GF-D8 (cell line): Measurements from ENCODE around the gene GUK1.

Experiments used
- DNase-seq: peaks from one replicate; lab custom pipeline; 2025; lab: John Stamatoyannopoulos, UW

GUK1 gene

GRCh38 chr1:228150461-228151179, 10.5 kb downstream of the GUK1 start:
- DNase-seq = no peak

- DNase-seq = no peak
Observed at GRCh38 chr1:228151180-228151925, 11.3 kb downstream of the GUK1 start.

GRCh38 chr1:228152097-228152917, 12.2 kb downstream of the GUK1 start:
- DNase-seq = no peak

DNA sequence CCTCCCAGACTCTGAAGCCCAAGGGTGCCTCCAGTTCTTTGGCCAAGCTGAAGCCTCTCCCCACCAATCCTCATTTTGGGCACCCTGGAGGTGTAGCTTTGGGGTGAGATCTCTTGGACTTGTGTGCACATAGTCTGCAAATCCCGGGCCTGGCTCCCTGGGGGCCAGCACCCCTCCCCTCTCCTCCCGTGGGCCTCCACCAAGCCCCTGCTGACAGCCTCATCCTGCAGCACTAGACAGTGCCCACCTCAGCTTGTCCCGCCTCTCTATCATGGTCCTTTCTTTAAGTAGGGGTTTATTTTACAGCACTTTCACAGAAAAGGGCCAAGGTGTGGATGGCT, 12.8 kb downstream of the GUK1 start:
- DNase-seq = no peak

- no peak for DNase-seq
Observed at GRCh38 chr1:228154021-228154669, 14.1 kb downstream of the GUK1 start.

- DNase-seq = no peak
Observed at GRCh38 chr1:228154670-228155571, 14.8 kb downstream of the GUK1 start.

- DNase-seq = no peak
Observed at GRCh38 chr1:228155596-228156514, 15.8 kb downstream of the GUK1 start.

DNA sequence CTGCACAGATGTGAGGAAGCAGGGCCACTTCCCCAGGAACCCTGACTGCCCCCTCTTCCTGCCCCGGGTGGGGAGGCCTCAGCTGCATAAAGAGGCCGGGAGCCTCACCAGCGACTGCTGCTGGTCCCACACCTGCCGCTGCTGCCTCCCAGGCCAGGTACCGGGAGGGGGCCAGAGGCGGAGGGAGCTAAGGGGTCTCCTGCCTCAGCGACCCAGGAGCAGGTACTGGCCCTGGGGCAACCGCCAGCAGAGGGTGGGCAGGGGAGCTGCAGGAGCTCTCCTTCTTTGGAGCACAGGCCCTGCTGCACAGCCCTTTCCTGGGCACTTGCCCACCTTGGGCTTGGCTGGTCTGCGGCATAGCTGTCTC, 16.4 kb downstream of the GUK1 start:
- no peak for DNase-seq

- no peak for DNase-seq
Observed at GRCh38 chr1:228156941-228157728, 17.1 kb downstream of the GUK1 start.

GRCh38 chr1:228157729-228158126, 17.6 kb downstream of the GUK1 start:
- no peak for DNase-seq

DNA sequence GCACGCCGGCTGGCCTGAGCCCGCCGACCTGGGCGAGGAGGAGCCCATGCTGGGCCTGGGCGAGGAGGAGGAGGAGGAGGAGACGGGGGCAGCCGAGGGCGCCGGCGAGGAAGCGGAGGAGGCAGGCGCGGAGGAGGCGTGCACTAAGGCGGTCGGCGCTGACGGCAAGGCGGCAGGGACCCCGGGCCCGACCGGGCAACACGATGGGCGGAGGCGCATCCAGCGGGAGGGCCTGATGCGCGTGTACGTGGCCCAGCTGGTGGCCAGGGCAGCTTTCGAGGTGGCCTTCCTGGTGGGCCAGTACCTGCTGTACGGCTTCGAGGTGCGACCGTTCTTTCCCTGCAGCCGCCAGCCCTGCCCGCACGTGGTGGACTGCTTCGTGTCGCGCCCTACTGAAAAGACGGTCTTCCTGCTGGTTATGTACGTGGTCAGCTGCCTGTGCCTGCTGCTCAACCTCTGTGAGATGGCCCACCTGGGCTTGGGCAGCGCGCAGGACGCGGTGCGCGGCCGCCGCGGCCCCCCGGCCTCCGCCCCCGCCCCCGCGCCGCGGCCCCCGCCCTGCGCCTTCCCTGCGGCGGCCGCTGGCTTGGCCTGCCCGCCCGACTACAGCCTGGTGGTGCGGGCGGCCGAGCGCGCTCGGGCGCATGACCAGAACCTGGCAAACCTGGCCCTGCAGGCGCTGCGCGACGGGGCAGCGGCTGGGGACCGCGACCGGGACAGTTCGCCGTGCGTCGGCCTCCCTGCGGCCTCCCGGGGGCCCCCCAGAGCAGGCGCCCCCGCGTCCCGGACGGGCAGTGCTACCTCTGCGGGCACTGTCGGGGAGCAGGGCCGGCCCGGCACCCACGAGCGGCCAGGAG, 18.3 kb downstream of the GUK1 start:
- no peak for DNase-seq

- no peak for DNase-seq
Observed at GRCh38 chr1:228159008-228159665, 19.1 kb downstream of the GUK1 start.

DNA sequence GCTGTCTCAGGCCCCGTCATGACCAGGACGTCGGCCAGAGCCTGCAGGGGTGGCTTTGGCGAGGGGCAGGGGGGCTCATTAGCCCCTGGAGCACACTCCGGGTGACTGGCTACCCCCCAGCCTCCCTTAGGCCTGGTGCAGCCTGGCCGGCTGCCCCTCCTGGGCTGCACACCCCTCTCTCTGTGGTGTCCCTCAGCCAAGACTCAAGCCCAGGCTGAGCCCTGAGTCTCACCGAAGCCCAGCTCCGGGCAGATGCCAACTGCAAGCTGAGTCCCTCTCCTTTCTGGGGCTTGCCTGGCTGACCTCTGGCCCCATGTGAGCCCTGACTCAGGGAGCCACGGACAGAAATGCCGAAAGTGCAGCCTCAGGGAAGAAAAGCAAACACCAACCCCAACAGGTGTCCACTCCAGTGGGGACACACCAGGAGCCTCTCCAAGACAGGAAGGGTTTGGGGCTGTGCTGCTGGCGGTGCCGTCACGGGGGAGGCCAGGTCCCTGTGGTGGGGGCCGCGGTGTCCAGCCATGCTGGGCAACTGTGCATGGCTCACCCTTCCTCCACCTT, 20.2 kb downstream of the GUK1 start:
- DNase-seq = no peak

- no peak for DNase-seq
Observed at GRCh38 chr1:228161362-228161761, 21.3 kb downstream of the GUK1 start.

DNA sequence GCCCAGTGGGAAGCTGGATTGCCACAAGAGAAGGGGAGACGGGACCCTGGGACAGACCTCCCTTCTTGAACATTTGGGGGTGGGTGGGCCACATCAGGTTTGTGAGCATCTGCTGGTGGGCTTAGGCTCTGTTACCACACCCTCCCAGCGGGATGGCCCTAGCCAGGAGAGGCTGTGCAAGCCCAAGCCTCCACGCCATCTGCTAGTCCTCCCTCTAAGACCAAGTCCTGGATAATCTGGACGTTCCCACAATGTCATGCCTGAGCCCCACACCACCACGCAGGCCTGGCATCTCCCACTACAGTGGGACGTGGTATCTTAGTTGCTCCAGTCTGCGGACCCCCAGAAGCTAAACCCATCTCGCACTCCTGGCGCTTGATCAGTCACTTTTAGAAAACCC, 21.8 kb downstream of the GUK1 start:
- DNase-seq = no peak

DNA sequence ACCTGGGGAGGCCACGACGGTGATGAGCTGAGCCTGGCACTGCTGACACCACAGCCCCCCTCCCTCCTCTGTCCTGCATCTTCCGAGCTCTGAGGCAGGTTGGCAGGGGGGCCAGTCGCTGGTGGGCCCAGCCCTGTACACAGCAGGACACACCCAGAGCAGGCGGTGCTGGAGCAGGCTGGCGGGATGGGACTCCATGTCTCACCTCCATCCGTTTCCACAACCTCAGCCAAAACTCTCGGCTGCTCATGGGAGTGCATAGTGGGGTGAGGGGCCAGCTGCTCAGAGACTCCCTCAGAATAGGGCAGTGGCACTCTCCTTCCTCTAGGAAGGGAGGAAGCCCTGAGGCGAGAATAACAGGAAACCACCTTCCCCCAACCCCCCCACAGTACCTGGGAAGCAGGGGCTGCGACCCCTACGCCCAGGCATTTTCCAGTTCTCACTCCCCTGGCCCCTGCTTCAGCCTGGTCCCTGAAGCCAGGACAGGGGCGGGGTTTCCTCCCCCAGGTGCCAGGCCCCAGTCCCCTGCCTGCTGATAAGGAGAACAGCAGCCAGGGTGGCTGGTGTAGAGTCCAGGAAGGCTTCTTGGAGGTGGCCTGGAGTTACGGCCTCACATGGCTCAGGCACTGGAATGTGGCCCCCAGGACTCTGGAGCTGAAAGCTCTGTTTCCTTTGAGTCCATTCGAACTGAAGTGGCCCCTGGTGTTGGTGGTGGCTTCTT, 22.4 kb downstream of the GUK1 start:
- no peak for DNase-seq
